Type B pancreatic cell (in vitro differentiated cells): Measurements from ENCODE around the gene SPNS1. TPM values are rescaled to one million over a fixed set of nuclear protein-coding genes. Genes with fewer than 3 reads are reported as not detected.
A peak's percentile ranks its signal among the peaks of the same experiment; 100 is the strongest.
"Not testable (repeated sequence)": the region's sequence is repeated elsewhere in the genome, so short reads cannot be mapped to it uniquely, and the experiment has no call there.

Source experiments
- DNase-seq: peaks from one replicate; pipeline ENCODE4 v3.0.0; 2021; ENCODE audit warnings: mixed read lengths; ENCODE audit not compliant: unreplicated experiment; ENCODE audit errors: extremely low spot score
- H3K27ac Mint-ChIP-seq: 2 replicates; pipeline ENCODE4 v1.8.0; 2021; ENCODE audit warnings: mild to moderate bottlenecking, mixed read lengths
- H3K27me3 Mint-ChIP-seq: 2 replicates; pipeline ENCODE4 v1.8.0; 2021; ENCODE audit warnings: mixed read lengths
- H3K36me3 Mint-ChIP-seq: 2 replicates; pipeline ENCODE4 v1.8.0; 2021; ENCODE audit warnings: mixed read lengths
- H3K4me1 Mint-ChIP-seq: one replicate; pipeline ENCODE4 v1.8.0; 2021; ENCODE audit warnings: mixed read lengths; ENCODE audit not compliant: unreplicated experiment
- H3K4me3 Mint-ChIP-seq: 2 replicates; pipeline ENCODE4 v1.8.0; 2021; ENCODE audit warnings: mild to moderate bottlenecking, mixed read lengths
- H3K9me3 Mint-ChIP-seq: 2 replicates; pipeline ENCODE4 v1.8.0; 2021; ENCODE audit warnings: mixed read lengths
- CTCF ChIP-seq: fragments of 200-600 bp; sonication (generic); conservative IDR thresholded peaks from 2 replicates; pipeline ENCODE4 v1.5.0; 2021; ENCODE audit warnings: antibody characterized with exemption, mild to moderate bottlenecking
- long read RNA-seq: library from polyadenylated mRNA; unstranded; transcript quantifications from one replicate; pipeline ENCODE4 v2.0.0, GENCODE V29; 2020
- total RNA-seq: library from RNA; stranded (reverse); gene quantifications from 2 replicates; pipeline ENCODE4 v1.2.1, GENCODE V29; 2021; ENCODE audit warnings: low replicate concordance

Gene SPNS1
- 54.5 and 61.2 TPM in 2 replicates for total RNA-seq
- long read RNA-seq, partial matches to known transcripts, result 1 of 8 reads
- long read RNA-seq, other reads (novel, unspliced or antisense), result 4 of 8 reads

GRCh38 chr16:28974437-28975157 lies at the start of gene SPNS1:
Gene SPNS1, plus strand, starts transcription at chr16:28974778. Its CDS starts 374 bp downstream, at chr16:28975152.
- H3K4me3 Mint-ChIP-seq, result peak within 1 kb of the TSS; percentile 97
- no peaks in the 10 kb centered on the region for H3K36me3 Mint-ChIP-seq
- H3K9me3 Mint-ChIP-seq, result no peaks in the 10 kb centered on the region
- H3K4me1 Mint-ChIP-seq, result peaks cover 11% of the 10 kb centered on the region
- DNase-seq, result peak; percentile 98
- TF ChIP-seq CTCF, result no peak
- no peaks in the 10 kb centered on the region for H3K27me3 Mint-ChIP-seq
- peak within 1 kb of the TSS; percentile 93 for H3K27ac Mint-ChIP-seq

- Mint-ChIP-seq H3K4me1 (peaks cover 16% of the 10 kb centered on the region), H3K27ac (peak overlapping the region; percentile 99), H3K36me3 (peaks cover 8% of the 10 kb centered on the region), H3K4me3 (peak overlapping the region; percentile 99), H3K27me3 (no peaks in the 10 kb centered on the region), H3K9me3 (no peaks in the 10 kb centered on the region)
- TF ChIP-seq CTCF, result no peak
- peak; percentile 90 for DNase-seq
Measured at GRCh38 chr16:28925386-28926228, 49.0 kb upstream of the SPNS1 start.

GRCh38 chr16:28926284-28926683 lies 48.3 kb upstream of the SPNS1 start:
- H3K4me3 Mint-ChIP-seq, result peak overlapping the region; percentile 99
- H3K4me1 Mint-ChIP-seq, result peaks cover 16% of the 10 kb centered on the region
- not testable (repeated sequence) for H3K9me3 Mint-ChIP-seq, H3K27me3 Mint-ChIP-seq, H3K36me3 Mint-ChIP-seq, DNase-seq
- H3K27ac Mint-ChIP-seq, result peak overlapping the region; percentile 99

- DNase-seq, result no peak
- no peak for TF ChIP-seq CTCF
- Mint-ChIP-seq H3K27ac (no peak overlapping the region), H3K4me3 (no peak overlapping the region), H3K9me3 (no peaks in the 10 kb centered on the region), H3K27me3 (no peaks in the 10 kb centered on the region), H3K4me1 (peaks cover 16% of the 10 kb centered on the region), H3K36me3 (peaks cover 3% of the 10 kb centered on the region)
Measured at GRCh38 chr16:28927815-28928214, 46.8 kb upstream of the SPNS1 start.

- no peaks in the 10 kb centered on the region for H3K9me3 Mint-ChIP-seq
- no peak for TF ChIP-seq CTCF
- no peak overlapping the region for H3K4me3 Mint-ChIP-seq
- H3K27ac Mint-ChIP-seq, result no peak overlapping the region
- peaks cover 15% of the 10 kb centered on the region for H3K4me1 Mint-ChIP-seq
- DNase-seq, result no peak
- no peaks in the 10 kb centered on the region for H3K27me3 Mint-ChIP-seq
- peaks cover 3% of the 10 kb centered on the region for H3K36me3 Mint-ChIP-seq
Measured at GRCh38 chr16:28930203-28930602, 44.4 kb upstream of the SPNS1 start.

GRCh38 chr16:28930652-28931051 lies 43.9 kb upstream of the SPNS1 start:
- Mint-ChIP-seq H3K27me3 (no peaks in the 10 kb centered on the region), H3K27ac (peak overlapping the region; percentile 58), H3K9me3 (no peaks in the 10 kb centered on the region), H3K4me1 (peaks cover 13% of the 10 kb centered on the region), H3K4me3 (no peak overlapping the region), H3K36me3 (peaks cover 3% of the 10 kb centered on the region)
- no peak for DNase-seq
- no peak for TF ChIP-seq CTCF
